GM04504 (cell line): ENCODE measurements around the gene NQO2.
A peak's percentile ranks its signal among the peaks of the same experiment; 100 is the strongest.
"Not testable (repeated sequence)": the region's sequence is repeated elsewhere in the genome, so short reads cannot be mapped to it uniquely, and the experiment has no call there.

Source experiments
- DNase-seq: peaks from one replicate; pipeline ENCODE4 v3.0.0-alpha.2; 2012; ENCODE audit warnings: low read depth

Gene NQO2

DNA sequence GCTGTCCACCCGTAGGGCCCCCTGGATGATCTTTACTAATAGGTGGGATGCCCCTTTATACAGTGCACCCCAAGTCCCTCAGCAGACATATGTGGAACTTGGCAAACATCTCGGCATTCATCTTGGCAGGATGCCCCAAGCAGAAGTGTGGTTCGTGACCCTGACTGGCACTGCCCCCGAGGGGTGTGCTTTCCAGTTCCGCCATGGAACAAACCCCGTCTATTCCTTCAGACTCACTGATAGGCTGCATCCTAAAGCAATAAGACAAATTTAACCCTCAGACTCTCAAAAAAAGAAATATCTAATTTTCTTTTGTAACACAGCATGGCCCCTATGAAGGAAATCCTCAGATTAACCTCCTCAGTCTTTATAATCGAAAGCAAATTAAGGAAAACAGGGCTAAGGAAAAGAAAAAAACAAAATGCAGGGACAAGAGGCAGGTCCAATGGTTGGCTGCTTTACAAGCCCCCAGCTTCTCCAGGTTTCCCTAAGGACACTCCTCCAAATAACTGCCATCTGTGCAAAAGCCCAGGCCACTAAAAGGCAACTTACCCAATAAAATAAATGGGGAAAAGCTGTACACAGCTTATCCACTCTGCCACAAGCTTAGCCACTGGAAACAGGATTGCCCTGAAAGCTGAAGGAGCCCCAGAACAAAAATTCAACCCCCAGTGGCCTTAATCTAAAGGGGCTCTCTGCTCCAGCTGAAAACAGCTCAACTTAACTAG lies 38.1 kb downstream of the NQO2 start:
- DNase-seq, result no peak

DNA sequence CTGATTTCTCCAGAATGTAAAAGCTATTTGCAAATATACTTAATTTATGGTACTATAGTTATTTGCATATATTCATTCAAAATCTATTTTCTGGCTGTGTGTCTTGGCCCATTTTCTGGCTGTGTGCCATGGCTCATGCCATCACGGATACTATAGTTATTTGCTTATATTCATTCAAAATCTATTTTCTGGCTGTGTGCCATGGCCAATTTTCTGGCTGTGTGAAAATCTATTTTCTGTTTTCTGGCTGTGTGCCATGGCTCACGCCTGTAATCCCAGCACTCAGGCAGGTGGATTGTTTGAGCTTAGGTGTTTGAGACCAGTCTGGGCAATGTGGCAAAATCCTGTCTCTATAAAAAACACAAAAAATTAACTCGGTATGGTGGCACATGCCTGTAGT lies 39.7 kb downstream of the NQO2 start:
- DNase-seq, result no peak

DNA sequence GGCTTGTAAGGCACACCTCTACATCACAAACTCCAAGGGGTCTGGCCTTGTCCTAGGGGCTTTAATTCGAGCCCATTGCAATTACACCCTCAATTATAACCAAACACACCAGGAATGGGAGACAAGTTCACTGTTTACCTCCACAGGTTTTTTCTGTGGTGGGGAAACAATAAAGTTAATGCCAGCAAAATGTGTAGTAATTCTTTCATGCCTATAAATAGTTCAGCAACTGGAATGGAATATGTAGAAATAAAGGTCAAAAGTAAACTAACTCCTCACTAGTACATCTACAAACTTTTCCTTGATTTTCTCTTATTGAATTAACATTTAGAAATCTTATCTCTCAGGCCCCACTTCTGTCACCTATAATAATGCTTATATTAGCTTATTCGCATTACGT lies 41.5 kb downstream of the NQO2 start:
- DNase-seq, result no peak

DNA sequence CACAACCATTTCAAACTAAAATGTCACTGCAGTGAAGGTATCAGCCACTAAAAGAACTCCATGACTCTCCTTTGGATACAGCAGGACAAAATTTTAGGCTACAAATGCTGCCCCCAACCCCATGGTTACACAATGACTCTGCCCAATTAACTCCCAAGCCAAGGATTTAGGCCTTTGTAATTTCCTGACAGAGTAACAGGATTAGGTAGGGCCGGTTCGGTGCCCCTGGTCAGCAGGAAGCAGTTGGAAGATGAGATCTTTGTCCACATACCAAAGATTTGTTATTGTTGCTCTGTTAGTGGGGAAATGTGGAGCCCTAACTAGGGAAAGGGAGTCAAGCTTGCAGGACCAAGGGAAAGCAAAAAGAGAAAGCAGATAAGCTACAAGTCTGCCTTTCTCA lies 41.9 kb downstream of the NQO2 start:
- DNase-seq, result no peak

DNA sequence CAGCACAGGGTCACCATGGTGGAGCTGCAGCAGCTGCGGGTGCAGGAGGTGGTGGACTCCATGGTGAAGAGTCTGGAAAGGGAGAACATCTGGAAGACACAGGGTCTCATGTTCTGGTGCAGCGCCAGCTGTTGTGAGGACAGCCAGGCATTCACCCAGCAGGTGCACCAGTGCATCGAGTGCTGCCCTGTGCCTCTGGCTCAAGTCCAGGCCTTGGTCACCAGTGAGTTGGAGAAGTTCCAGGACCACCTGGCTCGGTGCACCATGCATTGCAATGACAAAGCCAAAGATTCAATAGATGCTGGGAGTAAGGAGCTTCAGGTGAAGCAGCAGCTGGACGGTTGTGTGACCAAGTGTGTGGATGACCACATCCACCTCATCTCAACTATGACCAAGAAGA lies 45.7 kb downstream of the NQO2 start:
- no peak for DNase-seq

DNA sequence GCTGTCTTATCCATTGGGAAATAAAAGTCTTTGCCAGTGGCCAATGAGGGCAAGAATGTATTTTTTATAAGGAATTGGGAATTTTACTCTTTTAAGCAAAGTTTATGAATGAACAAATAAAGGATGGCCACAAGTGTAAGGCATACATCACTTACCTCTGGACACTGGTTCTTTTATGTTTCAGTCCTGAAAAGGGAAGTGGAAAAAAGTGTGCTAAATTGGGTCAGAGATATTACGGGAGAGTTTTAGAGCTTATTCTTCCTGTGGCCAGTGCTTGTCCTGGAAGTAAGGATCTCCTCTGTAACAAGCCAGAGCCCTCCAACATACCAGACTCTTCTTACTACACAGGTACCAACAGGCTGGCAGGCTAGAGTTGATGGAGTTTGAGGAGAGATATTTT lies 46.1 kb downstream of the NQO2 start:
- DNase-seq, result no peak

DNA sequence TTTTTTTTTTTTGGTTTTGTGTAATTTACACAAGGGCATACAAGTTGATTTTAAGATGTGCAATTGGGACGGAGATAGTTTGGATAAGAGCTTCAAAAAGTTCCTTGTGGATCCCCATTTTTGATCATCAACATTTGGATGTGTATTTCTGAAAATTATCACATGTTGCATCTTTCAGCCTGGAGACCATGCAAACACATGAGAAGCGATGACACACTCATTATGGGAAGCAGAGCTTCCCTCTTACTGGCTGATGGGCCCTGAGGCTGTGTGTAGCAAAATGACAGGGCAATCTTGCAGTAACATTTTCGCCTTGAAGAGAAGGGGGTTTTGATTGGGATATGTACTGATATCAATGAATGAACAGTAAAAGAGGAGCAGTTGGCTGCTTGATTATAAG lies 46.6 kb downstream of the NQO2 start:
- DNase-seq, result no peak

DNA sequence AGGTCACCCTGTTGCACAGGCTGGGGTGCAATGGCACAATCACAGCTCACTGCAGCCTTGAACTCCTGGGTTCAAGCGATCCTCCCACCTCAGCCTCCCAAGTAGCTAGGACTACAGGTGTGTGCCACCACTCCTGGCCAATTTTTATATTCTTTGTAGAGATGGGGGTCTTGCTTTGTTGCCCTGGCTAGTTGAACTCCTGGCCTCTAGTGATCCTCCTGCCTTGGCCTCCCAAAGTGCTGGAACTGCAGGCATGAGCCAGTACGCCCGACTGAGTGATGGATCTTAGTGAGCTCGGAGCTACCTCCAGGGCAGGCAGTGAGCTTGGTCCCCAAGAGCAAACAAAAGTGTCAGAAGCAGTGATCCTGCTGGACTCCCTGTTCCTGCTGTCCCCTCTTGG lies 48.3 kb downstream of the NQO2 start:
- DNase-seq, result not testable (repeated sequence)

DNA sequence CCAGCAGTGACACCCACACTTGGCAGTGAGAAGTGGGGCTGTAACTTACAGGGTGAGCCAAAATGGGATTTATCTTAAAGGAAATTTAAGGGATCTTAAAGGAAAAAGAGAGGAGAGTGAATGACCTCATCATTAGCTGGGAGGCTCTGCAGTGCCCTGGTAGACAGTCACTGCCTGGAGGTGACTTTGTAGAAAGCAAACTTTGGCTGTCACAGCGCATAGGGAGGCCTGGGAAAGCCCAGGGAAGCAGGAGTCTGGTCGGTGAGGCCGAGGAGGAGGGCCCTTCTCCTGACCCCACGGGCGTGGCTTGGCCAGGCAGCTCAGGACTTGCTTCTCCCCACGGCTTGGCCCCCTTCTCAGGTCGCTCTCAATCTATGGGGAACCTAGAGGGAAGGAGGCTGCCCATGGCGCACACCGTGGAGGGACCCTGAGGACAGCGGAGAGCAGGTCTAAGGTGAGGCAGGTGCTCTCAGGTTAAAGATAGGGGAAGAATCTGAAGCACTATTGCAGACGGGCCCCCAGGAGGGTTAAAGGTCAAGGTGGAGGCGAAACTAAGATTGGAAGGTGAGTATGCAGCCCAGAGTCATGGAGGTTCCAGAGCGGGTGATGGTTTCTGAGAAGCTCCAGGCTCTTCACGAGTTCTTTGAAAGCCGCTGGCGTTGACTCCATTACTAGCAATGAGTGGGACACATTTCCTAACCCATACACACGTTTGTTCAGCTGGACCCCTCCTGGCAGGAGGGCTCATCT lies 53.0 kb downstream of the NQO2 start:
- DNase-seq, result no peak

DNA sequence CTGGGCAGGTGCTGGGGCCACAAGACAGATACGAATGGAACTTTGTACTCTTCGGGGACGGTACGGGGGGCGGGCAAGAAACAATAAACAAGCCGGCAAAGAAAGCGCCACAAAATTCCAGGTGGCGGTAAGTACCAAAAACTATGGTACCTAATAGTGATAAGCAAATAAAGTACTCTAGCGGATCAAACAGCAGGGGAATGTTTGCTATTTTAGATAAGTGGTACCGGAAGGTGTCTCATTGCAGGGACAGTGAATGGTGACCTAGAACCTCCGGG lies 53.5 kb downstream of the NQO2 start:
- no peak for DNase-seq

DNA sequence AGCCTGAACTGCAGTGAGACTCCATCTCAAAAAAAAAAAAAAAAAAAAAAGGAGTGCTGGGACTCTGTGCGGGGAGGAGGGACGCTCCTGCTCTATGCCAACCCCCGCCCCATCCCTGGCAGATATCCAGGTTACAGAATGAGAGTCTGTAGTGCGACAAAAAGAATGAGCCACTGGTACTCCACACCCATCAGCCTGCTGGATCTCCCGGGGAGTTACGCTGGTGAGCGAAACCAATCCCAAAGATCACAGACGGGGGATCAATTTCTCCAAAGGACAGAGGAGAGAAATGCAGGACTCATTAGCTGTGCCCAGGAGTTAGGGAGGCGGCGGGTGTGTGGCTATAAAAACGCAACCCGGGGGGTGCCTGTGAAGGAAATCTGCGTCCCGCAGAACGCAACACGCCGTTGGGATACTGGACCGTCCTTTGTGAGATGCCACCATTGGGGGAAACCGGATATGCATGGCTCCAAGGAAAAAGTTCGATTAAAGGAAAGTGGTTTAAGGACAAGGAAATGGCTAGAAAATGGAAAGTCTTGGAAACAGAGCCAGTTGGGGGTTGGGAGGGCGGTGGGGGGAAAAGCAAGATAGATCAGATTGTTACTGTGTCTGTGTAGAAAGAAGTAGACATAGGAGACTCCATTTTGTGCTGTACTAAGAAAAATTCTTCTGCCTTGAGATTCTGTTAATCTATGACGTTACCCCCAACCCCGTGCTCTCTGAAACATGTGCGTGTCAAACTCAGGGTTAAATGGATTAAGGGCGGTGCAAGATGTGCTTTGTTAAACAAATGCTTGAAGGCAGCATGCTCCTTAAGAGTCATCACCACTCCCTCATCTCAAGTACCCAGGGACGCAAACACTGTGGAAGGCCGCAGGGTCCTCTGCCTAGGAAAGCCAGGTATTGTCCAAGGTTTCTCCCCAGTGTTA lies 54.8 kb downstream of the NQO2 start:
- not testable (repeated sequence) for DNase-seq

DNA sequence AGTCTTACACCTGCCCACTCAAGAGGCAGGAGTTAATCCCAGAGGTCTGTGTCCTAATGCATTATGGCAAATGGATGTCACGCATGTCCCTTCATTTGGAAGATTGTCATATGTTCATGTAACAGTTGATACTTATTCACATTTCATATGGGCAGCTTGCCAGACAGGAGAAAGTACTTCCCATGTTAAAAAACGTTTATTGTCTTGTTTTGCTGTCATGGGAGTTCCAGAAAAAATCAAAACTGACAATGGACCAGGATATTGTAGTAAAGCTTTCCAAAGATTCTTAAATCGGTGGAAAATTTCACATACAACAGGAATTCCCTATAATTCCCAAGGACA lies 55.4 kb downstream of the NQO2 start:
- not testable (repeated sequence) for DNase-seq

DNA sequence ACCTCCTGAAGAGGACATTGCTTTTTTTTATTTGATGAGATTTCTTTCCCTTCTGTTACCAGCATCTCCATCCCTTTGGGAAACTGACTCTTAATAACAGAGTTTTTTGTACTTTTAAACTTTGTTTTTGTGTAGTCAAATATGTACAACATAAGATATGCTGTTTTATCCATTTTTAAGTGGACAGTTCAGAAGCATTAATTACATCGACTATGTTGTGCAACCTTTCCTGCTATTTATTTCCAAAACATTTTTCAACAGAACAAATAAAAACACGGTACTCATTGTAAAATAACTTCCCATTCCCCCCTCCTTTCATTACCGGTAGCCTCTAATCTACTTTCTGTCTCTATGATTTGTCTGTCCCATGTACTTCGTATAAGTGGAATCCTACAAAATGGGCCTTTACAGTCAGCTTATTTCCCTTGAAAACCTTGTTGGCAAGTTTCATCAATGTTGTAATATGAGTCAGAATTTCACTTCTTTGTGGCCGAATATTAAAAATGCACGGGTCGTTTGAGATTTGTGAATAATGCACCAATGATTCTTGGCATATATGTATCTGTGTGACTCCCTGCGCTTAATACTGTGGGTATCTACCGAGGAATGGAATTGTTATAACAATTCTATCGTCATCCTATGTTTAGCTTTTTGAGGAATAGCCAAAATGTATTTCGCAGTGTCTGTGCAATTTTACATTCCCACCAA lies 57.5 kb downstream of the NQO2 start:
- DNase-seq, result no peak

DNA sequence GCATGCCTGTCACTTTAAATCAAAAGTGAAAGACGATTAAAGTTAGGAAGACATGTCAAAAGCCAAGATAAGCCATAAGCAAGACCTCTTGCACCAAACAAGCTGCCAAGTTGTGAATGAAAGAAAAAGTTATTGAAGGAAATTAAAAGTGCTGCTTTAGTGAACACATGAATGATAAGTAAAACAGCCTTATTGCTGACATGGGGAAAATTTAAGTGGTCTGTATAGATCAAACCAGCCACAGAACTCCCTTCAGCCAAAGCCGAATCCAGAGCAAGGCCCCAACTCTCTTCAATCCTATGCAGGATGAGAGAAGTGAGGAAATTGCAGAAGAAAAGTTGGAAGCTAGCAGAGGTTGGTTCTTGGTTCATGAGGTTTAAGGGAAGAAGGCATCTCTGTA lies 59.3 kb downstream of the NQO2 start:
- DNase-seq, result no peak

DNA sequence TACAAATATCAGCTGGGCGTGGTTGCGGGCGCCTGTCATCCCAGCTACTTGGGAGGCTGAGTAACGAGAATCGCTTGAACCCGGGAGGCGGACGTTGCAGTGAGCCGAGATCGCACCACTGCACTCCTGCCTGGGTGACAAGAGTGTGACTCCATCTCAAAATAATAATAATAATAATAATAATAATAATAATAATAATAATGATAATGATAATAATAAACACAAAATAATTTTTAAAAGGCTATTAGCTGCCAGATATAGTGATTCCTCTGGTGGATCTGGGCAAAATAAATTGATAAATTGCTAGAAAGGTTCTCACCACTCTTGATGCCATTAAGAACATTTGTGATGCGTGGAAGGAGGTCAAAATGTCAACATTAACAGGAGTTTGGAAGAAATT lies 60.4 kb downstream of the NQO2 start:
- DNase-seq, result not testable (repeated sequence)

DNA sequence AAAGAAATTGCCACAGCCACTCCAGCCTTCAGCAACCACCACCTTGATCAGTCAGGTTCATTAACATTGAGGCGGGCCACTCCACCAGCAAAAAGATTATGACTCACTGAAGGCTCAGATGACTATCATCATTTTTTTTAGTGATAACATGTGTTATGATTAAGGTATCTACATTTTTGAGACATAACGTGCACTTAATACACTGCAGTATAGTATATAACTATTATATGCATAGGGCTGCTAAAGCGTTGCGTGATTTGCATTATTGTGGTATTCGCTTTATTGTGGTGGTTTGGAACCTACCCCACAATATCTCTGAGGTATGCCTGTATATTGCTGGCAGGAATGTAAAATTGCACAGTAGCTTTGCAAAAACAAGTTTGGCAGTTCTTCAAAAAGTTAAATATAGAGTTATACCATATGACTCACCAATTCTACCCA lies 61.8 kb downstream of the NQO2 start:
- no peak for DNase-seq

DNA sequence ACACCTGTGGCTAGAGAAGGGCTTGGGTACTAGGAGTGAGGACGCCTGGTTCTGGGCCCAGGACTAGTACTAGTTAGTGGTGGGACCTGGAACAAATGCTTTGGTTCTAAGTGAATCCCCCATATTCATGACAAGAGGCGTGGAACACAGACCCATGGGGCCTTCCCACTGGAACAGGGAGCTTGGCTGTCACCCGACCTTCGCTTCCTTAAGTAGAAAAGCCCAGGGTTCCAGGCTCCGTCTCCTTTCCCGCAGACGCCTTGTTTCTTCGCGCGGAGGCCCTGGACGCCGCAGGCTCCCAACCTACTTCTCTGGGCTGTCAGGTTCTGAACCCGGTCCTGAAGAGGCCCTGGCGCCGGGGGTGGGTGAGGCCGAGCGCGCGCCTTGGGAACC lies 63.6 kb downstream of the NQO2 start:
- not testable (repeated sequence) for DNase-seq

DNA sequence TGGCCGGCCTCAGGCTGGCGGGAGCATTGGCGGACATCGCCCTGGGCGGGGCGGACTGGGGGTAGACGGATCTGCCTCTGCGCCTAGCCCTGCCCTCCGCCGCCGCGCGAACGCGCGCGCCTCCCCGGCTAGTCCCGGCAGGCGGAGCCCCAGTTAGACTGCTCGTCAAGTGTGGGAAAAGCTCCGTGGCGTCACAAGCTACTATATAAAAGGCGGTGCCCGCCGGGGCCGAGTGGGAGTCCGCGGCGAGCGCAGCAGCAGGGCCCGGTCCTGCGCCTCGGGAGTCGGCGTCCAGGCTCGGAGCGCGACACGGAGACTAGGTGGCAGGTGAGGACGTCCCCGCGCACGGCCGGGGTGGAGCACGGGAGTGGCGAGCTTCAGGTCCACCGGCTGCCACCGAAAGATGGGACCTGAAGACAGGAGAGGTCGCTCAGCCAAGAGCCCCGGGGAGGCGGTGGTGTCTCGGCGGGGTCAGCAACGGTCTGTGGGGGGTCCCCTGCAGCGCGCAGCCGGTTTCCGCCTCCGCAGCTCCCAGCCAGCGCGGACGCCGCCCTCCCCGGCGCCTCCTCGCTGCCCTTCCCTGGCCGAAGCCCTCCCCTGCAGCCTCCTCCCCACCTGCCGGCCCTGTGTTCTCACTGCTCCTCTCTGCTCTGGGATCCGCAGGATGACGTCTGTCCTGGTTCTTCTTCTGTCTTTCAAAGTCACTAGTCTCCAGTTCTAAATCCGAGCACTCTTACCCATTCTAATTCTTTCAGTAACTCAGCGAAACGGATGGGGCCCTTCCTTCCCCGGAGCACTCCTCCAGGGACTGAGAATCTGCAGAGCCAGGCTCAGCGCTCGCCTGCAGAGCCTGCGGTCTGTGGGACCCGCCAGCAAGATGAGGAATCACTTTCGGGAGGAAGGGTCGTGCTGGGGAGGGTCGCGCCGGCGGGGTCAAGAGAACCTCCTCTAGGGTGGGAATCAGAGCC lies 64.3 kb downstream of the NQO2 start:
- peak; percentile 82 for DNase-seq

DNA sequence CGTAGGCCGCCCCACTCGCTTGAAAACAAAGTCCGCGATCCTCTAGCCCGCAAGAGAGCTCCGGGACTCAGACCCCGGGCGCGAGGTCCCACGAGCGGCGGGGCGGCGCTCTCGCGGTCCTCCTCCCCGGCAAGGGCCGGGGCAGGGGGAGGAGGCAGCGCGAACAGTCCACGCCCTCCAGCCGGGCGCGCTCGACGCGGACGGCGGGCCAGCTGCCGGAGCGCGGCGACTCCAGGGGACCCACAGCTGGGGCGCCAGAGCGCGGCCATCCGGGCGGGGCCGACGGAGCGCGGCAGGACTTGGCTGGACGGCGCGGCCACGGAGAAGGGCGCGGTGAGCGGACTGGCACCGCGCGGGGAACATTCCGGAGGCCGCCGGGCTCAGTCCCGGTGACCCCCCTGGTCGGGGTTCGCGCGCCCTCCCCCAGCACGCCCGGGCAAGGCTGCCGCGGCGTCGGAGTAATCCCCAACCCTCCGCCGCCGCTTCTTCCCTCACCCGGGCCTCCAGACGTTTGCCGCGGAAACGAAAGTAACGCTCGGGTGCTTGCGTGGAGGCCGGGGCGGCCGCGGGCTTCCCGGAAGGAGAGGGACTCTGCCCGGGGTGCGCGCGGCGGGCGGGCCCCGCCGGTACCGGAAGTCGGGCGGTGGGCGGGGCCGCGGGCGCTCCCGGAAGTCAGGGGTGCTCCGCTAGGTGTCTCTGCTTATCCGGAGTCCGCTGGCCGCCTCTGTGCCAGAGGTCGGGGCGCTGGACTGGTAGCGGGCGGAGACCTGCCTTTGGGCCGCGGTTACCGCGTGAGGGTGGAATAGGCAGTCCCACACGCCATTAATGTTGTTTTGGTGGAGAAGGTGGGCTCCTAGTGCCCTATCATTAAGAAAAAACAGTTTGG lies 68.9 kb downstream of the NQO2 start, which contains the start of gene RIPK1:
Gene RIPK1, plus strand, starts transcription at position 166 of the 886 bp plus-strand sequence. CDS start 8,330 bp downstream, outside the sequence.
- peak; percentile 75 for DNase-seq
